Stimulated activated CD4-positive, alpha-beta T cell treated with anti-CD3 and anti-CD28 coated beads, Interleukin-4, amount 100 ng/mL, for 1 hour (primary cell): ENCODE data around the gene EIF5A.

Experiments
- DNase-seq: peaks from one replicate; pipeline ENCODE4 v3.0.0-alpha.2; 2020

EIF5A gene

GRCh38 chr17:7289256-7290032 lies 18.0 kb upstream of the EIF5A start:
- no peak for DNase-seq

- DNase-seq, result no peak
Measured at GRCh38 chr17:7290166-7290565, 17.3 kb upstream of the EIF5A start.

GRCh38 chr17:7290685-7291084 lies 16.7 kb upstream of the EIF5A start:
- no peak for DNase-seq

GRCh38 chr17:7292194-7292593 lies 15.2 kb upstream of the EIF5A start:
- DNase-seq, result no peak

- no peak for DNase-seq
Measured at GRCh38 chr17:7292729-7293128, 14.7 kb upstream of the EIF5A start.

GRCh38 chr17:7293159-7293558 lies 14.3 kb upstream of the EIF5A start:
- DNase-seq, result no peak

- DNase-seq, result no peak
Measured at GRCh38 chr17:7293816-7294613, 13.4 kb upstream of the EIF5A start.

GRCh38 chr17:7294614-7295153 lies 12.7 kb upstream of the EIF5A start, which contains the start of gene YBX2:
YBX2 (minus strand) TSS chr17:7294639; CDS start chr17:7294500, 139 bp downstream.
- DNase-seq, result peak; percentile 74

- no peak for DNase-seq
Measured at GRCh38 chr17:7295230-7296180, 11.9 kb upstream of the EIF5A start.

- DNase-seq, result peak; percentile 71
Measured at GRCh38 chr17:7296189-7296861, 11.1 kb upstream of the EIF5A start.

- DNase-seq, result no peak
Measured at GRCh38 chr17:7304179-7304578, 3.2 kb upstream of the EIF5A start.

- peak; percentile 52 for DNase-seq
Measured at GRCh38 chr17:7307686-7308624, 527 bp downstream of the EIF5A start.

- DNase-seq, result peak; percentile 78
Measured at GRCh38 chr17:7308625-7309433, 1.4 kb downstream of the EIF5A start.

GRCh38 chr17:7309628-7310027 lies 2.2 kb downstream of the EIF5A start:
- no peak for DNase-seq

GRCh38 chr17:7311110-7311705 lies 3.8 kb downstream of the EIF5A start:
- no peak for DNase-seq

GRCh38 chr17:7312432-7313087 lies 5.1 kb downstream of the EIF5A start:
- DNase-seq, result no peak

- no peak for DNase-seq
Measured at GRCh38 chr17:7313088-7313889, 5.9 kb downstream of the EIF5A start.
